BLaER1 (cell line): ENCODE data around the gene DEK.

Experiments used
- H3K27ac ChIP-seq: shearing (Covaris generic); formaldehyde crosslinking; 2 replicates; pipeline ENCODE4 v1.8.1; 2022
- H3K27me3 ChIP-seq: shearing (Covaris generic); formaldehyde crosslinking; 2 replicates; pipeline ENCODE4 v1.8.1; 2022
- H3K36me3 ChIP-seq: shearing (Covaris generic); formaldehyde crosslinking; 2 replicates; pipeline ENCODE4 v1.8.1; 2022
- H3K4me1 ChIP-seq: shearing (Covaris generic); formaldehyde crosslinking; 2 replicates; pipeline ENCODE4 v1.8.1; 2022
- H3K4me2 ChIP-seq: shearing (Covaris generic); formaldehyde crosslinking; 2 replicates; pipeline ENCODE4 v1.8.1; 2022
- H3K4me3 ChIP-seq: shearing (Covaris generic); formaldehyde crosslinking; 2 replicates; pipeline ENCODE4 v1.8.1; 2022
- H3K9ac ChIP-seq: shearing (Covaris generic); formaldehyde crosslinking; 2 replicates; pipeline ENCODE4 v1.8.1; 2022
- H3K9me3 ChIP-seq: shearing (Covaris generic); formaldehyde crosslinking; 2 replicates; pipeline ENCODE4 v1.8.1; 2022
- H4K20me1 ChIP-seq: shearing (Covaris generic); formaldehyde crosslinking; 2 replicates; pipeline ENCODE4 v1.8.1; 2022
- Cebpa-rat ChIP-seq: shearing (Covaris generic); IDR thresholded peaks from 2 replicates; pipeline ENCODE4 v1.8.1; 2022

Gene DEK

DNA sequence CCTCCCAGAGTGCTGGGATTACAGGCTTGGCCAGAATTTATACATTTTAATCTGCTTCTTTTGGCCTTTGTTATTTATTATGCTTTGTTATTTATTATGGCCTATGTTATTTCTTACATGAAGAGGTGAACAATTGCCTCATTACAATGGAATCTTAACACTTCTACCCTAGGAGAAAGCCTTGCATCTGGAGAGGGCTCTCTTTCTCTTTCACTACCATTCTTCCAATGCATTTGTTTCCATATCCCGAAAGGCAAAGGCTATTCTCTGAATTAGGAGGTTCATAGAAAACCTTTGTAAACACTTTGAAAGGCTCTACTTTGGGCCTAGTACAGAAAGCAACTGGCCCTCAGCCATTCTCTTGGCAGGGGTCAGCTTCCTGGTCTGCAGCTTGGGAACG, 19.9 kb upstream of the DEK start:
- no peak overlapping the region for H3K4me3 ChIP-seq
- H4K20me1 ChIP-seq, result no peaks in the 10 kb centered on the region
- no peak overlapping the region for H3K9ac ChIP-seq
- no peaks in the 10 kb centered on the region for H3K9me3 ChIP-seq
- 0 out of 2 replicates have a peak, but pooled peaks cover 5% of the 10 kb centered on the region for H3K4me1 ChIP-seq
- H3K36me3 ChIP-seq, result no peaks in the 10 kb centered on the region
- H3K27ac ChIP-seq, result no peak overlapping the region
- no peak overlapping the region for H3K4me2 ChIP-seq
- no peaks in the 10 kb centered on the region for H3K27me3 ChIP-seq
- no peak for TF ChIP-seq Cebpa-rat

DNA sequence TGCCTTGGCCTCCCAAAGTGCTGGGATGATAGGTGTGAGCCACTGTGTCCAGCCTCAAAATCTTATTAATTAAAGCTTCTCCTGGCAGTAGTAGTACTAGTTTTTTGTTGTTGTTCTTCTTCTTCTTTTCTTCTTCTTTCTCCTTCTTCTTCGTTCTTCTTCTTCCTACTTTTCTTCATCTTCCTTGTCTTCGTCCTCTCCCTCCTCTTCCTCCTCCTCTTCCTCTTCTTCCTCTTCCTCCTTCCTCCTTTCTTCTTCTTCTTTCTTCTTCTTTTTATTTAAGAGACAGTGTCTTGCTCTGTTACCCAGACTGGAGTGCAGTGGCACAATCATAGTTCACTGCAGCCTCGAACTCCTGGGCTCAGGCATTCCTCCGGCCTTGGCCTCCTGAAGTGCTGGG, 17.2 kb upstream of the DEK start:
- Histone ChIP-seq H3K4me2 (no peak overlapping the region), H3K36me3 (no peaks in the 10 kb centered on the region)
- no peak for TF ChIP-seq Cebpa-rat

DNA sequence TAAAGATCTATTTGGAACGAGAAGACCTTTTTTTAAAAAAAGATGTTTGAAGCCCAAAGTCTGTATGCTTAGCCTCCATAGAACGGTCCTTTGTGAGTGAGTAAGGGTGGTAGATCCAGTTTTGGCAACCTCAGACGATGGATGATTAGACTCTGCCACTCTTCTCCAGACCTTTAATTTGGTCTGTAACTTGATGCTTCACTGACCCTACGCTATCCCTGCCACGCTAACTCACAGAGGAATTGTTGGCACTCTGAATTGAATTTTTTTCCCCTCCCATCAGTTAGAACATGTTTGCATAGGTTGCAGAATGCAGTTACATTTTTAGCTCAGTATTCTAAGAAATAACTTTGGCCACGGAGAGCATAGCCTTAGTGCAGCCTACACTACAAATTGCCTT, 15.8 kb upstream of the DEK start:
- Histone ChIP-seq H3K27ac (no peak overlapping the region), H3K4me2 (no peak overlapping the region; the same call in 1 of the 2 replicates), H3K27me3 (peaks cover 32% of the 10 kb centered on the region), H3K4me1 (0 out of 2 replicates have a peak, but pooled peaks cover 5% of the 10 kb centered on the region), H3K36me3 (no peaks in the 10 kb centered on the region), H3K9ac (no peak overlapping the region), H4K20me1 (no peaks in the 10 kb centered on the region), H3K9me3 (peaks cover 19% of the 10 kb centered on the region), H3K4me3 (no peak overlapping the region)
- TF ChIP-seq Cebpa-rat, result no peak

More for the DNA sequence above, 17.2 kb upstream of the DEK start:
- H3K4me3 ChIP-seq, result no peak overlapping the region
- peaks cover 17% of the 10 kb centered on the region for H3K9me3 ChIP-seq
- no peaks in the 10 kb centered on the region for H4K20me1 ChIP-seq
- H3K4me1 ChIP-seq, result 0 out of 2 replicates have a peak, but pooled peaks cover 5% of the 10 kb centered on the region
- H3K9ac ChIP-seq, result no peak overlapping the region
- H3K27ac ChIP-seq, result no peak overlapping the region
- peaks cover 21% of the 10 kb centered on the region for H3K27me3 ChIP-seq

DNA sequence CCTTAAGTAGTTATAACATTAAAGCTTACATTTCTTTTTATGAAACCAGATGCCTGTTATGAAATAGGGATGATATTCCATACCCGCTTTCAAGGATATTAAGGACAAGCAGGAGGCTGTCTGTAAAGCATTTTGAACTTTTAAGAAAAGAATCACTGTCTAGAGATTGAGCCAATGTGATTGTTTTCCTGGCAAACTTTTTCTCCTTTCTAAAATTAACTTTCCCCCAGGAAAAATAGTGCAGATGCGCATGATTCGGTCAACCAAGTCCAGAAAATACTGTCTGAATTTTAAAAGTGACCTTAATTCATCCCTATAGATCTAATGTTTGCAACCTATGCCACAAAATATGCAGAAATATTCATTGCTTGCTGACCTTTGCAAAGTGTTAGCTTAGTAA, 15.1 kb upstream of the DEK start:
- Histone ChIP-seq H3K36me3 (no peaks in the 10 kb centered on the region), H3K4me2 (no peak overlapping the region), H4K20me1 (no peaks in the 10 kb centered on the region), H3K9ac (no peak overlapping the region), H3K27me3 (peaks cover 32% of the 10 kb centered on the region), H3K9me3 (peaks cover 19% of the 10 kb centered on the region), H3K4me3 (no peak overlapping the region), H3K27ac (no peak overlapping the region), H3K4me1 (0 out of 2 replicates have a peak, but pooled peaks cover 5% of the 10 kb centered on the region)
- TF ChIP-seq Cebpa-rat, result no peak

DNA sequence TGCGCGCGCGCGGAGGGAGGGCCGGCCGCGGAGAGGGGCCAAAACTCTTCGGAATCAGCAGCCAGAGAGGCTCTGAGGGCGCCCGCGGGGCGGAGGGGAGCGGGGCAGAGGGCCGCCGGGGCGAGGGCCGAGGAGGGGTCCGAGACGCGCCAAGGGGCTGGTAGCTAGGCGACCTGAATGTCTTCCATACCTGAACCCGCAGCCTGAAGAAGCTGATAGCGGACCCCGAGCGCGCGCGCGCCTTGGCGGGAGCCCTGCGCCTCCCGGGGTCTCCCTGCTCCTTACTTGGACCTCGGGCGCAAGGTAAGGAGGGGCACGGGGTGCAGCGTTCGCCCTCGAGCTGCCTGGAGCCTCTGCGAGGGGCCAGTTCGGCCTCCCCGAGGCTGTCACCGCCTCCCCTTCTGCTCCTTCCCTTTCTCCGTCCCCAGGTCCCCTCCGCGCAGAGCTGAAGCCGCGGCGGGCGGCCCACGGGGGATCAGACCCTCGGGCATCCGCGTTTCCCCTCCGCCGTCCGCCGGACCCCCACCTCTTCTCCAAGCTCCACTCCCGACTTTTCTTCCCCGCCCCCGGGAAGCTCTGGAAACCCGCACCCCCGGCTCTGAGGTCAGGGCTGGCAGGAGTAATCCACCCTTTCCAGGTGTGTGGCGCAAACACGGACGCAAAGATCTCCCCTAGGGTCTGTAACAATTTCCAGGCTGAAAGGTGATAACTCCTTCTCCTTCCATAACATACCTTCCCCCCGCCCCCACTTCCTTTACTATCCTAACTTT, 13.1 kb upstream of the DEK start:
- Histone ChIP-seq H3K9me3 (peaks cover 19% of the 10 kb centered on the region), H3K4me2 (no peak overlapping the region), H3K4me3 (0 out of 2 replicates have a peak overlapping the region, but pooled peaks have one; percentile 0), H4K20me1 (no peaks in the 10 kb centered on the region), H3K4me1 (0 out of 2 replicates have a peak, but pooled peaks cover 5% of the 10 kb centered on the region), H3K36me3 (no peaks in the 10 kb centered on the region), H3K27ac (no peak overlapping the region), H3K9ac (no peak overlapping the region), H3K27me3 (peaks cover 32% of the 10 kb centered on the region)
- no peak for TF ChIP-seq Cebpa-rat

DNA sequence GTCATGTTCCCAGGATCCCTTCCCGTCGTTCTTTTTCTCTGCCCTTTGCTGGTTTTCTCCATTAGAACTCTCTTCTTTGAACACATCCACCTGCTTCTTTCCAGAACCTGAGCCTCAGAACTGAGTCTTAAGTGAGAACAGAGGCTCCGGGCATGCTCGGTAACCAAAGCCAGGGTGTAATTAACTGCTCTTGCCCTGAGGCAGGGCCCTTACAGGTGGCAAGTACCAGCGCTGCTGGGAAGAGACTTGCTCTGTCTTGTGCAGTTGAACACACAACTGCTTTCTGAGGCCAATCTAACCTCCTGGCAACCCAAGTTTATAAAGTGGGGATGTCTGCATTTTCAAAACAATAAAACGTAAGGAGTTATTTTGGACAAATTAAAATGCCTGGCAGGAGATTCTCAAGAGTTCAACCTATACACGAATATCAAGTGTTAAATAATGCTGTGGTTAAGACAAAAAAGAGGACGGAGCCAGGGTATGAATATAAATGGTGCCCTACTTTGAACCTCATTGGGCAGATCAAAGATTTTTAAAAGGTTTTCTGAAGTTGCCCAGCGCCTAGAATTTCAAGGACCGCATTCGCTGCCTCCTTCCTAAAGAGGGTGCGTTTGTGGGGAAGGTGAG, 12.4 kb upstream of the DEK start:
- 0 out of 2 replicates have a peak, but pooled peaks cover 5% of the 10 kb centered on the region for H3K4me1 ChIP-seq
- no peak overlapping the region for H3K27ac ChIP-seq
- no peak overlapping the region for H3K4me2 ChIP-seq
- H3K9ac ChIP-seq, result no peak overlapping the region
- no peaks in the 10 kb centered on the region for H3K36me3 ChIP-seq
- no peak for TF ChIP-seq Cebpa-rat
- no peak overlapping the region for H3K4me3 ChIP-seq
- H3K9me3 ChIP-seq, result peaks cover 19% of the 10 kb centered on the region
- H3K27me3 ChIP-seq, result peaks cover 32% of the 10 kb centered on the region
- no peaks in the 10 kb centered on the region for H4K20me1 ChIP-seq

DNA sequence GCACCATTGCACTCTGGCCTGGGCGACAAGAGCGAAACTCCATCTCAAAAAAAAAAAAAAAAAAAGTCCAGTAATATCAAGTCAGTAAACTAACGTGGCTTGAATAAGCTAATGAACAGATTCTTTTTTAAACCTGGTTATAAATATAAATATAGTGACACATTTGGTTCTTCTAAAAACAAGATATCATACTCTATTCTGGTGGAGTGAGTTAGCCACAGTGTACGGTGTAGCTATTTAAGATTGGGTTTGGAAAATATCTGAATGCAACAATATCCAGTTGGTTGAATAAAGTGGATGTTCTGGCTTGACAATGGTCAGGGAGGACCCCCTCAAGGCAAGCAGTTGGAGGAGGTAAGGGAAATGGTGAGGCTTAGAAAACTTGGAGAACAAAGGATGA, 5.9 kb upstream of the DEK start:
- H3K9ac ChIP-seq, result no peak overlapping the region
- H3K4me1 ChIP-seq, result peaks cover 27% of the 10 kb centered on the region
- H3K36me3 ChIP-seq, result no peaks in the 10 kb centered on the region
- TF ChIP-seq Cebpa-rat, result no peak
- H3K27ac ChIP-seq, result no peak overlapping the region
- peak overlapping the region; percentile 50; the same call in 1 of the 2 replicates for H3K4me2 ChIP-seq
- no peak overlapping the region for H3K4me3 ChIP-seq
- peaks cover 18% of the 10 kb centered on the region for H3K9me3 ChIP-seq
- no peaks in the 10 kb centered on the region for H4K20me1 ChIP-seq
- H3K27me3 ChIP-seq, result no peaks in the 10 kb centered on the region

DNA sequence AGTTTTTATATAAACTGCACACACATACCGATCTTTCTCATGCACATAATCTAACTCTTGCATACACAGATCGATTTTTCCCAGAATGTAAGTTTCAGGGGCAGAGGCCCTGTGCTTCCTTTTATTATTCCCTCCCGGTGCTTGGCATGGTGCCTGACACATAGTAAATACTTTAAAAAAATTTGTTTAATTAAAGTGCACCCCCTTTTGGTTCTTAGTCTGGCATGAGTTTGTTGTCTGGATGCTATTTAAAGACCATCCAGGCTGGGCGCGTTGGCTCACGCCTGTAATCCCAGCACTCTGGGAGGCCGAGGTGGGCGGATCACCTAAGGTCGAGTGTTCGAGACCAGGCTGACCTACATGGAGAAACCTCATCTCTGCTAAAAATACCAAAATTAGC, 5.4 kb upstream of the DEK start:
- peaks cover 18% of the 10 kb centered on the region for H3K9me3 ChIP-seq
- H3K27me3 ChIP-seq, result no peaks in the 10 kb centered on the region
- no peak overlapping the region for H3K27ac ChIP-seq
- no peak for TF ChIP-seq Cebpa-rat
- no peaks in the 10 kb centered on the region for H3K36me3 ChIP-seq
- peak overlapping the region; percentile 50 for H3K4me2 ChIP-seq
- no peak overlapping the region for H3K4me3 ChIP-seq
- no peak overlapping the region for H3K9ac ChIP-seq
- H4K20me1 ChIP-seq, result no peaks in the 10 kb centered on the region
- peaks cover 31% of the 10 kb centered on the region for H3K4me1 ChIP-seq

DNA sequence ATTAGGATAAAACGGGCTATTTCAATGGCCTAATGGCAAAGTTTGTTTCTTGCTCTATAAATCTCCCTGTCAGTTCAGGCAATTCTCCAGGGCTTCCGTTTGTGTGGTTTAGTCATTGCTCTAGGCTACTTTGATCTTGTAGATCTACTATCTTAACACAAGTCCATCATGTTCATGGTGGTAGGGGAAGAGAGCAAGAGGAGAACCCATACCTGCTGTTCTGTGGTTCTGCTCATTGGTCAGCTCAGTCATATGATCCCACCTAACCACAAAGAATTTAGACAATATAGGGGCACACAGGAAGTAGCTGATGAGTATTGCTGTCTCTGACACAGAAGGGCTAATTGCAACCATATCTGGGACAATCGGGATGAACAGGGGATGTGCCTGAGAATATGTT, 4.9 kb upstream of the DEK start:
- peak overlapping the region; percentile 50 for H3K4me2 ChIP-seq
- H3K9me3 ChIP-seq, result peaks cover 18% of the 10 kb centered on the region
- no peaks in the 10 kb centered on the region for H4K20me1 ChIP-seq
- H3K4me3 ChIP-seq, result no peak overlapping the region
- no peak overlapping the region for H3K9ac ChIP-seq
- no peaks in the 10 kb centered on the region for H3K36me3 ChIP-seq
- H3K4me1 ChIP-seq, result peaks cover 31% of the 10 kb centered on the region
- no peak for TF ChIP-seq Cebpa-rat
- H3K27ac ChIP-seq, result no peak overlapping the region
- H3K27me3 ChIP-seq, result no peaks in the 10 kb centered on the region

DNA sequence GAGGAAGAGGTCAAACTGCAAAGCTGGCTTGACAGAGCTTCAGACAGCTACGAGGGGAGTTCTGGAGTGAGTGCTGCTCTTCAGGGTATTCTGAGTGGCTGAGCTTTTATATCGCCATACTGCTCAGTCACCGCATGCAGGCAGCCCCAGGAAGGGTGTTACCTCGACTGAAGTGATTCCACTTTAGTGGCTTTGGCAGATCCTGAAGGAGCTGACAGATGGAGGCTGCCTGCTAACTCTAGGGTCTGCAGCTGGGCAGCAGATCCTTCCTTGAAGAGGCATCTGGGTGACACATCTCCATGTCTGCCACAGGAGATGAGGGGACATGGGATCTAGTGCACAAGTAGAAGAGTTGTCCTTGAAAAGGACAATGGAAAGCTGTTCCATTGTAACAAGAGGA, 3.7 kb upstream of the DEK start:
- Histone ChIP-seq H3K36me3 (no peaks in the 10 kb centered on the region), H3K9me3 (peaks cover 18% of the 10 kb centered on the region), H3K27me3 (no peaks in the 10 kb centered on the region), H3K4me1 (peaks cover 31% of the 10 kb centered on the region), H3K27ac (no peak overlapping the region), H4K20me1 (peaks cover under 1% of the 10 kb centered on the region; the same call in 1 of the 2 replicates), H3K4me3 (no peak overlapping the region), H3K4me2 (no peak overlapping the region; the same call in 1 of the 2 replicates), H3K9ac (no peak overlapping the region)
- TF ChIP-seq Cebpa-rat, result no peak
